GM10248 (cell line): ENCODE measurements around the gene BFSP1.

Experiments used
- CTCF ChIA-PET: fragments of 300-600 bp; sonication (Branson Sonifier 250); formaldehyde crosslinking; extraction: SDS; loops from one replicate; lab custom pipeline; 2021; ENCODE audit warnings: antibody characterized with exemption; lab: Yijun Ruan, JAX
- POLR2A ChIA-PET: fragments of 350-650 bp; sonication (Branson Sonifier 250); formaldehyde crosslinking; extraction: SDS; loops from one replicate; lab custom pipeline; 2020; ENCODE audit warnings: antibody characterized with exemption; lab: Yijun Ruan, JAX
- DNase-seq: peaks from one replicate; pipeline ENCODE4 v3.0.0; 2012; ENCODE audit errors: extremely low spot score
- CTCF ChIP-seq: IDR thresholded peaks from 2 replicates; pipeline ENCODE4 v1.5.1; 2012; ENCODE audit warnings: mild to moderate bottlenecking, low read depth; ENCODE audit errors: extremely low read depth, missing control alignments, control extremely low read depth

Gene BFSP1

GRCh38 chr20:17469246-17470030 is 61.7 kb downstream of the BFSP1 start:
- CTCF ChIA-PET = interaction anchor here (0.8 kb wide), 1 partner anchor 38 kb away, joined by 4 read pairs; no protein-coding TSS in a partner anchor
- POLR2A ChIA-PET = no interaction called here
- TF ChIP-seq CTCF = no peak
- DNase-seq = no peak

- DNase-seq = no peak
- CTCF ChIA-PET = no interaction called here
- POLR2A ChIA-PET = no interaction called here
- TF ChIP-seq CTCF = no peak
Observed at GRCh38 chr20:17468073-17468840, 62.9 kb downstream of the BFSP1 start.

GRCh38 chr20:17467120-17467655 is 64.0 kb downstream of the BFSP1 start:
- POLR2A ChIA-PET = no interaction called here
- DNase-seq = no peak
- CTCF ChIA-PET = interaction anchor here (0.7 to 0.8 kb wide), 2 partner anchors 9 to 12 kb away, joined by 3 read pairs; no protein-coding TSS in a partner anchor
- TF ChIP-seq CTCF = no peak

GRCh38 chr20:17466641-17467040 is 64.5 kb downstream of the BFSP1 start:
- TF ChIP-seq CTCF = no peak
- CTCF ChIA-PET = no interaction called here

GRCh38 chr20:17465236-17465635 is 65.9 kb downstream of the BFSP1 start:
- POLR2A ChIA-PET = no interaction called here
- CTCF ChIA-PET = no interaction called here
- TF ChIP-seq CTCF = no peak
- no peak for DNase-seq

More at GRCh38 chr20:17466641-17467040, 64.5 kb downstream of the BFSP1 start:
- POLR2A ChIA-PET = no interaction called here
- DNase-seq = no peak

- DNase-seq = no peak
- POLR2A ChIA-PET = no interaction called here
- CTCF ChIA-PET = no interaction called here
- TF ChIP-seq CTCF = no peak
Observed at GRCh38 chr20:17463711-17464110, 67.5 kb downstream of the BFSP1 start.
